ENCODE data around the gene FGF14.
"Not testable (repeated sequence)": the region's sequence is repeated elsewhere in the genome, so short reads cannot be mapped to it uniquely, and the experiment has no call there.

FGF14 gene

GRCh38 chr13:102021777-102022176 lies 380.1 kb downstream of the FGF14 start:
- DNase-seq: no peak

GRCh38 chr13:102020611-102021216 lies 381.1 kb downstream of the FGF14 start:
- no peak for DNase-seq

GRCh38 chr13:102018716-102019115 lies 383.1 kb downstream of the FGF14 start:
- no peak for DNase-seq

GRCh38 chr13:102017248-102017647 lies 384.6 kb downstream of the FGF14 start:
- DNase-seq: no peak

- no peak for DNase-seq
Measured at GRCh38 chr13:102012299-102013293, 389.3 kb downstream of the FGF14 start.

- not testable (repeated sequence) for DNase-seq
Measured at GRCh38 chr13:102011455-102011854, 390.4 kb downstream of the FGF14 start.

GRCh38 chr13:102003848-102004570 lies 397.8 kb downstream of the FGF14 start:
- DNase-seq: no peak

GRCh38 chr13:102002287-102002686 lies 399.6 kb downstream of the FGF14 start:
- DNase-seq: no peak

GRCh38 chr13:102000764-102001163 lies 401.1 kb downstream of the FGF14 start:
- no peak for DNase-seq

- DNase-seq: no peak
Measured at GRCh38 chr13:101998129-101998528, 403.7 kb downstream of the FGF14 start.

- DNase-seq: no peak
Measured at GRCh38 chr13:101996954-101997353, 404.9 kb downstream of the FGF14 start.

- no peak for DNase-seq
Measured at GRCh38 chr13:101989798-101990350, 412.0 kb downstream of the FGF14 start.

GRCh38 chr13:101988140-101988539 lies 413.7 kb downstream of the FGF14 start:
- no peak for DNase-seq

- no peak for DNase-seq
Measured at GRCh38 chr13:101986316-101986715, 415.5 kb downstream of the FGF14 start.

- no peak for DNase-seq
Measured at GRCh38 chr13:101985321-101985720, 416.5 kb downstream of the FGF14 start.

GRCh38 chr13:101982903-101983302 lies 418.9 kb downstream of the FGF14 start:
- DNase-seq: no peak

GRCh38 chr13:101979825-101980224 lies 422.0 kb downstream of the FGF14 start:
- DNase-seq: no peak

- no peak for DNase-seq
Measured at GRCh38 chr13:101978552-101979315, 423.1 kb downstream of the FGF14 start.

GRCh38 chr13:101977475-101977874 lies 424.4 kb downstream of the FGF14 start:
- no peak for DNase-seq

- DNase-seq: no peak
Measured at GRCh38 chr13:101972191-101972590, 429.7 kb downstream of the FGF14 start.

- DNase-seq: no peak
Measured at GRCh38 chr13:101970341-101970740, 431.5 kb downstream of the FGF14 start.

GRCh38 chr13:101967781-101968180 lies 434.1 kb downstream of the FGF14 start:
- DNase-seq: no peak
